NCI-H2227 (cell line): ENCODE results near the gene ACTR1B.
"Not testable (repeated sequence)": the region's sequence is repeated elsewhere in the genome, so short reads cannot be mapped to it uniquely, and the experiment has no call there.

ENCODE experiments used
- DNase-seq: peaks from one replicate; lab custom pipeline; 2025; ENCODE audit not compliant: unreplicated experiment; lab: John Stamatoyannopoulos, UW

Gene ACTR1B

DNA sequence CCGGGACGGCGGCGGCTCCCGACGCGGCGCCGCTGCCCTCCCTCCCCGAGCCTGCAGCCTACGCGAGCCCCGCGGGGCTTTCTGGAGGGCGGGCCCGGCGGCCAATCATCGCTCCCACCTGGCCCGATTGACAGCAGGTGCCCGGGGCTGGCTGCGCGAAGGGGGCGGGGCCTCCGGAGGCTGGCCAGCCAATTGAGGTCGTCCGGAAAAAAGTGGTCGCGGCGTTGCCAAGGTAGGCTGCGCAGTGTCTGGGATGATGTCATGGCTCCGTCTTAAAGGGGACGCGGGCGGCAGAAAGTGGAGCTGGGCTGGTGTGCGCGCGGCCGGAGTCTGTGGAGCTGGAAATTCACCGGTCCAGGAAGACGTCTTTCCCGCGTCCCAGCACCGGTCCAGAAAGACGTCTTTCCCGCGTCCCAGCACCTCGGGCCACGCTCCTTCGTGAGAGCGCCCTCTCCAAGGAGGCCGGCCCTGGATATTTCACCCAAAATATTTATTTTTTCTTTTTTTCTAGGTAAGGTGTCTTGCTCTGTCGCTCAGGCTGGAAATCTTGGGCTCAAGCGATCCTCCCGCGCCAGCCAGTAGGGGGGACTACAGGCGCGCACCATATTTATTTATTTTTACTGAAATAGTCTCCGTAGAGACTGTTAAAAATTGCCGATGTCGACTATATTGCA, at the start of gene ACTR1B:
ACTR1B (minus strand) TSS at position 83 of the 674 bp plus-strand sequence. CDS start 154 bp downstream, outside the sequence.
- peak; percentile 99 for DNase-seq

DNA sequence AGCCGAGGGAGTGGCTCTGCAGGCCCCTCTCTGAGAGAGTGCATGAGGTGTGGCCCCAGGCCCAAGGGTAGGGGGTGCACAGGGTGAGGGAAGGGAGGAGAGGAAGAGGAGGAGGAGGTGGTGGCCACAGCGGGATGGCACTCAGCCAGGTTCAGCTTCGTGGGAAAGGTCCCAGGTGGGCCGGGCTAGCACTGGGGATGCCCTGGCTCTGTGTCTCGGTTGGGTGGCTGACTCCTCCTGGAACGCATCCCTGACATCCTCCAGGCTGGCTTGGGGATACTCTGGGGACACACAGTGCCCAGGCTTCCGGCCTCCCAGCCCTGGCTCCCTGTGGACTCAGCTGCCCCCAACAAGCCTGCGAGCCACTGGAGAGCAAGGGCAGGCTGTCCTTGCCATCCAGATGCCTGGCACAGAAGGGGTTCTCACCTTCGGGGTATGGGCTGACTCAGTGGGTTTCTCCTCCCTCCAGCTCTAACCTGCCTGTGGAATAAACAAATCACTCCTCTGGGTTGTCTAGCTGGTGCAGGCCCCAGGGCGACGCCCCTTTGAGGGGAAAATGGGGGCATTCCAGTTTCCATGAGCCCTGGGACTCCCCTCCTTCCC, 49.0 kb upstream of the ACTR1B start:
- no peak for DNase-seq

DNA sequence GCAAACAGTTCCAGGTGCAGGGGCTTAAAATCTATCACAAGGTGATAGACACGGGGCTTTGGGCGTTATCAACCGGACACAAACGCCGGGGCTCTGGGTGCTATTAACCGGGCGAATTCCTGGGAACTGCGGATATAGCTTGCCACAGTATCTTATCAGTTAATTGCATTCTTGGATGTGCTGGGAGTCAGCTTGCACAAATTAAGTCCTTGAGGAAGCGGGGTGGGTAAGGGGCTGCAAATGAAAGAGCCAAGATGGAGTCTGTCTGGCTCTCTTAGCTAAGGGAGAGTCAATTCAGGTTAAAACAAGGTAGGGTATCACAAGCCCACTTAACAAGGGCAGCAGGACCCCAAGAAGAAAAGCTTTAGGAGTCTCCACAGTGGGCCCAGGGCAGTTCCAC, 48.3 kb upstream of the ACTR1B start:
- not testable (repeated sequence) for DNase-seq

DNA sequence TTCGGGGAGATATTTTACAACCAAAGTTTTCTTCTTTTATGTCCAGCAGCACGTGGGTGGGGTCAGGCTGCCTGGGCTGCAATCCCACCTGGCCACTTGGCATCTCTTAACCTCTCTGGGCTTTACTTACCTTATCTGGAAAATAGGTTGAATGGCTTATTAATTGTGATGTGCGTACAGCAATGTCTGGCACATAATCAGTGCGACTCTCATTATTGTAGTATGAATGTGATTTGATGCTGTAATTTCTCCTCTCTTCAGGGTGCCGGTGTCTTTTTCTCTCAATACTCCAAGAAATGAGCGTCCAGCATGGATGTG, 47.5 kb upstream of the ACTR1B start:
- DNase-seq = no peak

DNA sequence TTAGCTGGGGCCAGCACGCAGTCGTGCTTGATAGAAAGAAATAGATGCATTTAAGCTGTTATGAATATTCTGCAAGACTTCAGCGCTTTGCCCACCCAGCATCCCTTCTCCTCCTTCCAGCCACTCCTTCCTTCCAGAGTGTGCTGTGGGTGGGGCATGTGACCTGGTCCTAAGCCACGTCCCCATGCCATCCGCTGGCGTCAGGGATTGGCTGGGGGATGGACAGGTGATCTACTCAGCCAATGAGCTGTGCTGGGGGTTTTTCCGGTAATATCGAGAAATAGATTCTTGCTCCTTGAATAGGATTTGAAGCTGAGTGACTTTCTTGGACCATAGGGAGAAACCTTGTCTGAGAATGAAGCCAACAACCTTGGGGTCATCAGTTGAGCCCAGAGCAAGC, 44.8 kb upstream of the ACTR1B start:
- DNase-seq = no peak

DNA sequence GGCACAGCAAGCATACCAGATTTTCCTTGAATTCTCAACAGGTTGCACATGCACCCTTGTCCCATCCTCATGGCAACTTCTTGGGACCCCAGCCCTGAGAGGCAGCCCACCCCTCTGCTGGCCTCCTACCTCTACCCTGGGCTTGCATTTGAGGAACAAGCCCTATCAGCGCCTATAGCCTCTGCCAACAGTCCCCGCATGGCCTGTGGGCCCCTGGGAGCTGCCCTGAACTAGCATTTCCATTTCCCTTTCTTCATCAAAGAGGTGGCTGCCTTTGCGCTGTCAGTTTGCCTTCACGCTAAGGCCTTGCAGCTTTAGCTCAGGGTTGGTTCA, 44.2 kb upstream of the ACTR1B start:
- no peak for DNase-seq

DNA sequence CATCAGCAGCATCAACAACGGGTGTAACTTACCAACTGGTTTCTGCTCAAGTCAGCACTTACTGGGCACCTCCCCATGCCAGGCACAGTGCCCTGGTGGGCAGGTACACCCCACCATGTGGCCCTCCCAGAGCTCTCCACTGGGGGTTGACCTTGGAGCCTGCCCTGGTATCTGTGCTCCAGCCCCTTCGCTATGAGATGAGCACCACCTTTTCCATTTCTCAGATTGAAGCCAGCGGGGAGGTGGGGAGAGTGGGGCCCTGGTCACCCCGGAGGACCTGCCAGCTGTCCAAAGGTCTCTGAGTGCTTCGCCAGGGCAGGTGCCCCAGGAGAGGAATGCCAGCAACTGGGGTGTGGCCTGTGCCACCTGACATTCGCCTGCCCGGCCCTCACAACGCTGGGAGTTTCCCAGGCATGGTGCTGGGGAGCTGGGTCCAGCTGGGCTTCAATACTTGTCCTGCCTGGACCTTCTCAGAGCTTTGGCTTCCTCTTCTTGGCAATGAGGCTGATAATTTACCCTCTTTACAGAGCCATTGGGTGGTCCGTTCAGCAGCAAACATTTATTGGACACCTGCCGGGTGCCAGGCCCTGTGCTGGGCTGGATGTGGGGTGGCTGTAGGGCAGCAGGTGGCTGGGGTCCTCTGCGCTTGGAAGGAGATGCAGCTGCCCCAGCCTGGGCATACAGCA, 43.7 kb upstream of the ACTR1B start:
- DNase-seq = no peak

DNA sequence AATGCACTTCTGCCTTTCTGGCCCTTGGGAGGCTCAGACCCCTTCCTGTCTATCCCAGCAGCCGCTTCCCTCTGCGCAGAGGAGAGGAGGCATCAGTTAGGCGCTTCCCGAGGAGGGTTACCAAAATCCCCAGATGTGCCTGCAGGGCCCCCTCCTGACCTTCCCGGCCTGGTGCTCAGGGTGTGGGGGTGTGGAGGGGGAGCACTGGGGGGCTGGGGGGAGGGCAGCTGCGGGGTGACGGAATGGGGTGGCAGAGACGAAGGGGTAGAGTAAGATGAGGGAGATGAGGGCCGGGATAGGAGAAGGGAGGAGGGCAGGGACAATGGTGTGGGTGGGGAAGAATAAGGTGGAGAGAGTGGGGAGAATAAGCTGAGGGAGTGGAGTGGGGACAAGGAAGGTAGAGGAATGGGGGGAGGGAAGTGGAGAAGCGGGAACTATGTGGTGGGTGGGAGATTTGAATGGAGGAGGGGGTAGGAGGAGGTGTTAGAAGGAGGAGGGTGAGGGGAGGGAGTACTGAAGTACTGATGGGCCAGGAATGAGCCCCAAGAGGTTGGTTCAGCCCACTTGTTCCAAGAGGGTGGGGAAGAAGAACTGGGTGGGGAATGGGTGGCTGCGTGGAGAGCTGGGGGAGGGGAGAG, 43.0 kb upstream of the ACTR1B start:
- no peak for DNase-seq

DNA sequence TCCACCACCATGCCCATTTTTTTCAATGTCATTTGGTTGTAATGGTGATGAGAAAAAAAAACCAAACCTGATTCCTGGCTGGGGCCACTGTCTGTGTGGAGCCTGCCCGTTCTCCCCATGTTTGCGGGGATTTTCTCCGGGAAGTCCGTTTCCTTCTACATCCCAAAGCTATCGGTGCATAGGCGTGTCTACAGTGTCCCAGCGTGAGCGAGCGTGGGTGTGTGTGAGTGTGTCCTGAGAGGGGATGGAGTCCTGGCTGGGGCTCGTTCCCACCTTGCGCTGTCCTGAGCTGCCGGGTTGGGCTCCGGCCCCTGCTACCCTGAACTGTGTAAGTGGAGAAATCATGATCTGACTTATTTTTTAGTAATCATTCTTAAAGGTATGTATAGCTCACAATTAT, 42.3 kb upstream of the ACTR1B start:
- no peak for DNase-seq

DNA sequence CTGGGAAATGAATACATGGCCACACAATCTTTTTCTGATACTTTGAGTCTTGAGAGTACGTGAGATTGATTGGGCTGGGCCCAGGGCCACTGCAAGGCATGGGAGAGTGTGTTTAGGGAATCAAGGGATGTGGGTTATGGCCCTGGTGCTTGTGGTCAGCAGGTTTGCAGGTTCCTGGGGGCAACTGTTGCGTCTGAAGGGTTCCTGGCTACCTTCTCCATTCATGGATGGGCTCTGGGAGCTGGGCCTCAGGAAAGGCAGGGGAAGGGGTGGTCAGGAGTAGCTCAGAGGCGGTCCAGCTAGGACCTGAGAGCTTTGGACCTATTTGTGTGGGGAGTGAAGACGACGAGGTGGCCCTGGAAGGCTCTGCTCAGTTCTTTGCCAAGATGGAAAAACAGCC, 41.1 kb upstream of the ACTR1B start:
- no peak for DNase-seq

DNA sequence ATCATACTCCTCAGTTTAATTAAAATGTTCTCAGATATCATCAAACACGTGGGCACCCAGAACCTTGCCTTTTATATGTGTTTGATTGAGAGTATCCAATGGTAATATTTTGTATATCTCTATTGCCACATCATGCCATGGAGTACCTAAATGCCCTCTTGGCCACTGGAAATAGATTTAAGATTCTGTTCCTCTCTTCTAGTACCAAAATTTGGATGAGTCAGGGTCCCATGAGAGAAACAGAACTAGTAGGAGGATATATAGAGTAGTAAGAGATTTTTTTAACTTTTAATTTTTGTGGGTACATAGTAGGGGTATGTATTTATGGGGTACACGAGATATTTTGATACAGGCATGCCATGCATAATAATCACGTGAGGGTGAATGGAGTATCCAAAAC, 39.9 kb upstream of the ACTR1B start:
- no peak for DNase-seq

DNA sequence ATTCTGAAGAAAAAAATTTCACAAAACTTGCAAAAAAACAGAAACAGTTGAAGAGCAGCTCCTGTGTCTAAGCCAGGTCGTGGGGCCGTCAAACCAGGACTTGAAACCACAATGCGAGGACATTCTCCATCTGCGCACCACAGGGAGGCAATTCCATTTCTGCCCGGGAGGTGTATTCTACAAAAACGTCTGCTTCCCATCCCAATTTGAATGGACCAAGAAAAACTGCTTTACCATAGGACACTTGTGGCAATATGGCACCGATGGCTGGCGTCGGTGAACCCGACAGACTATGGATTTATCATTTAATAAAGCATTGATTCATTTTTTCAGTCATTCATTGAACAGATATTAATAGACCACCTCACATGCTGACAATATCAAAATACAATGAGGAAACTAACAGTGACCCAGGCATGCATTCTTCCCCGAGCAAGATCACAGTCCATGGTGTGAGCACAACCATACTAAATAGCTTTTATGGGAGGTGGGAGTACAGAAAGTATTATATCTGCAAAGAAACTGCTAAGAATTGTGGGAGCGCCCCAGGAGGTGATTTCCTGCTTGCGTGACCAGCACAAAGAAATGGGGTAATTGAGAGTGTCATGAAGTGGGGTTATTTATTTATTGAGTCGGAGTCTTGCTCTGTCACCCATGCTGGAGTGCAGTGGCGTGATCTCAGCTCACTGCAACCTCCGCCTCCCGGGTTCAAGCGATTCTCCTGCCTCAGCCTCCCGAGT, 39.1 kb upstream of the ACTR1B start:
- no peak for DNase-seq

DNA sequence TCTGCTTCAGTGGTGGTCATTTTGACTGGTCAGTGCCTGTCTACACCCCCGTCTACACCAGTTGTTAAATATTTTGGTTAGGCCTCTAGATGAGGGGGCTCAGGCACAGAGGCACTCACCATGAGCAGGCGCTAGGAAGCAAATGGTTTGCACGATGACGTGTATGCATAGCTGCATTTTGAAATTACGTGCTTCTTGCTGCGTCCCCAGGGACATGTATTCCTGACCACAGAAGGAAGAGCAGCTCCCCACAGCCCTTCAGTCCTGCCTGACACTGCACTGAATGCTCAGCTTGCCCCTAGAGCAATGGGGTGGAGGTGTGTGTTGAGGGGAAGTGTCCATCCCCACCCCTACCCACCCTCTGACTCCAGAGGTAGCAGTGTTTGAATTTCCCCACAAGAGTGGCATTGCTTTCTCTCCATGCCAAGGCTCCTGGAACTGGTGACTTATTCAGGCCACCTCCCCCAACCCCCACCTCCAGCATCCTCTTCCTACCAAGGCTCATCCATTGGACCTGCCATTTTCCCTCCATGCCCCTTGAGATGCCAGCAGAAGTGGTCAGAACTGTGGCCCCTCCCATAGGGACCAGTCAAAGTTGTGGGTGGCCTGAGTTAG, 38.1 kb upstream of the ACTR1B start:
- DNase-seq = no peak

DNA sequence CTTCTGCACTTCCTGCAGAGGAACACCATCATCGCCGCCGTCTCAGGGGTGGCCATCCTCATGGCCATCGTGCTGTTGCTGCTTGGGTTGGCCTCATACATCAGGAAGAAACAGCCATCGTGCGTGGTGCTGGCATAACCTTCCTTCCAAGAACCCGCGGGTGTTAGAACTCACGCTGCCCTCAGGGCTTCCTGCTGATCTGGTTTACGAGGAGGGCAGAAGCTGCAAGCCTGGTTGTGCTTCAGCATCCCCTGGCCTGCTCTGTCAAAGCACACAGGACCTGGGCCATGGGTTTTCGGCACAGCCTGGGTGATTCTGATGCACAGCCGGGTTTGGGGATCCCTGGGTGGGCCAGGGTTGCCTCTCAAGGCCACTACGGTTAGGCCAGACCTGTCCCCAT, 37.3 kb upstream of the ACTR1B start:
- DNase-seq = no peak

DNA sequence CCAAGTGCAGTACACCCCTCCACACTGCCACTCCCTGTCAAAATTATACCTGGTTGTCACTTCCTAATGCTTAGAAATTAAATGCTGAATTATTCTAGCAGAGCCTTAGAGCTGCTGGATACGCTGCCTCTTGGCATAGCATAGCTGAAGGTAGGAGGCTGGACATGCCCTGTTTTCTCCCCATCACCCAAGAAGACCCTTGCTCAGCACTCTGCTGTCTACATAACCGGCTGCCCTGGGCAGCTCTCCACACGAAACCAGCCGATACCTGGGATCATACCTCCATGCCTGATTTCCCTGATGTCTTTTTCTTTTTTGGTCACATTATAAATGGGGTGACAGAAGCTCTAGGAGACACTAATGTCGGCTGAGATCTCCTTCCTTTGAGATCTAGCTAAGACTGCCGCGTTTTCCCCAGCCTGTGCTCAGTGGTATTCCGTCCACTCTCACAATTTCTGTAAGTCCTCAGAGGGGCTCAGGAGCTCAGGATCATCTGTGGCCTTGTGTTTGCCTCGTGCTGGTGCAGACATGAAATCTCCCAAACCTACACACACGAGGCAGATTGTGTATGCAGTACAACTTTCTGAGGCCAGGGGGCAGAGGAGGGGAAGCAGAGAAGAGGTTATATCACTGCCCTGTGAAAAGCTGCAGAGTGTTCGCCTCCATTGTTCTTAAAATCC, 36.1 kb upstream of the ACTR1B start:
- peak; percentile 68 for DNase-seq

DNA sequence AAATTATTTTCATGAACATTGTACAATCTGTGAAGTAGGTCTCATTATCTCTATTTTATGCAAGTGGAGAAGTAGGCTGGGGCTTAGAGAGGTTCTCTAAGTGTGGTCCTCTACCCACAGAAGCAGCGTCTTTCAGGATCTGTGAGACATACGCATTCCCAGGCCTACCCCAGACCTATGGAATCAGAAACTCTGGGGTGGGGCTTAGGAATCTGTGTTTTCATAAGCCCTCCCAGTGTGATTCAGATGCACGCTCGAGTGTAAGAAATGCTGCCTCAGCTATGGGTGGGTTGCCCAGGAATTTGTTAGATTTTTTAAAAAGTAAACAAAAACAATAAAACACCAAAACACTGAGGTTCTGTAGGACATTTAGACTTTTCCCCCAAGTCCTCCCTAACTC, 34.7 kb upstream of the ACTR1B start:
- DNase-seq = no peak

DNA sequence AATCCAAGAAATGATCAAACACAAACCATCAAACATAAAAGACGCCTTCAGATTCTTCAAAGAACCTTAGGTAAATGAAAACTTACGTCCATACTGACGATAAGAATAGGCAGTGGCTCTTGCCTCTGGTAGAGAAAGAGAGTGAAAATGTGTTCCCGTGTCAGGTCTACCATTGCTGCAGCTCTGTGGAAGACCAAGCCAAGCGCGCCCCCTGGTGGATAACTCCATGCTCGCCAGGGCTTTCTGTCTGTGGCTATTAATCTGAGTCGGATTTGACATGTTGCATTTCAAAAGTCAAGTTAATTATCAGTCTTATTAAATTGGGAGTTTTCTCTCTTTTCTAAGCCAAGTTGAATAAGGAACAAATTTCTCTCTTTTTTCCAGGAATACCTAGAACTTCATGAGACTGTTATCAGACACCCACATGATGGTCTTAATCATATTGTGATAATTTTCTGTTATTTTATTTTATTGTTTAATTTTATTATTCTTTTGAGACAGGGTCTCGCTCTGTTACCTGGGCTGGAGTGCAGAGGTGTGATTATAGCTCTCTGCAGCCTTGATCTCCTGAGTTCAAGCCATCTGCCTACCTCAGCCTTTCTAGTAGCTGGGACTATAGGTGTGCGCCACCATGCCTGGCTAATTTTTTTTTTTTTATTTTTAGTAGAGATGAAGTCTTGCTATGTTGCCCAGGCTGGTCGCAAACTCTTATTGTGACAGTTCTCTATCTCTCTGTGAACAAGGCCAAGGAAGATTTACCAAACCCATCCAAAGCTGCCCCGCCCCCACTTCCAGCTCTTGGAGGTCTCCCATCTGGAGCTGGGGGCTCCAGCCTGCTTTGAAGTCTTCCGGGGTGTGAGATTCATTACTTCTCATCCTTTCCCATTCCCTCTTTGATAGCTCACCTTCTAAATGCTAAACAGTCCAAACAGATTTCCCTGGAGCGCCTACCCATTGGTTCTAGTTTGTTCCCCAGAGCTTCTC, 33.7 kb upstream of the ACTR1B start:
- DNase-seq = peak; percentile 88

DNA sequence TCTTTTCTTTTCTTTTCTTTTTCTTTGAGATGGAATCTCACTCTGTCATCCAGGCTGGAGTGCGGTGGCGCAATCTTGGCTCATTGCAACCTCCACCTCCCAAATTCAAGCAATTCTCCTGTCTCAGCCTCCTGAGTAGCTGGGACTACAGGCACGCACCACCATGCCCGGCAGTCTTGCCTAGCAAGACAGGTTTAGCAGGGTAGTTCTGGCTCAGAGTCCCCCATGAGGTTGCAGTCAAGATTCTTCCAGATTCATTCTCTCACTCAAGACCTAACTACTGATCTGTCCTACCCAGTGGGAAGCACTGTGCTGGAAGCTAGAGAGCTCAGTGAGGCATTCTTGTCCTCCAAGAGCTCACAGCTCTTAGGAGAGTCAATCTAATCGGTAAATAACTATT, 31.9 kb upstream of the ACTR1B start:
- DNase-seq = no peak

DNA sequence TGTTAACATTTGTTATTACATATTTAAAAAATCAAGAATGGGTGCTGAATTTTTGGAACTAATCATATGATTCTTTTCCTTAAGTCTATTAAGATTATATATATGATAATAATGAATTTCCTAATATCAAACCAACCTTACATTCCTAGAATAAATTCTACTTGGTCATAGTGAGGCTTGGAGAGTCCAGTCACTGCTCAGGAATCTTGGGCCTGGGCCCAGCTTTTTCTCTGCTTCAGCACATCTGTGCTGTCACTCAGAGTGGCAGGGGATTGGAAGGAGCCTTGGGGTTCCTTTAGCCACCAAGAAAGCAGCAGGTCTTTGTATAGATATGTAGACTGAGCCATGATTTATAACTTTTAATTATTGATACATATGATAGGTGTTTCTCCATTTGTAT, 29.6 kb upstream of the ACTR1B start:
- DNase-seq = no peak
